DND-41 (cell line): ENCODE results near the gene RNF5.
A peak's percentile ranks its signal among the peaks of the same experiment; 100 is the strongest.

Source experiments
- ATAC-seq: fragments of 200-7000 bp; cut with Tn5 transposase; 3 replicates; pipeline ENCODE4 v1.9.1; 2021; ENCODE audit warnings: low read depth; ENCODE audit not compliant: insufficient read depth
- DNase-seq: peaks from one replicate; pipeline ENCODE4 v3.0.0-alpha.2; 2020
- H2AFZ ChIP-seq: 2 replicates; pipeline ENCODE4 v1.6.0; 2012; ENCODE audit warnings: low read depth, low read length
- H3K27ac ChIP-seq: 2 replicates; pipeline ENCODE4 v1.5.1; 2012; ENCODE audit warnings: low read length, inconsistent platforms
- H3K27me3 ChIP-seq: fragments of 200-600 bp; sonication (generic); 2 replicates; pipeline ENCODE4 v1.6.0; 2012; ENCODE audit warnings: low read length, mild to moderate bottlenecking, inconsistent platforms; ENCODE audit not compliant: insufficient read depth, poor library complexity
- H3K36me3 ChIP-seq: 2 replicates; pipeline ENCODE4 v1.5.1; 2012; ENCODE audit warnings: low read length, inconsistent platforms; ENCODE audit not compliant: insufficient read depth
- H3K4me1 ChIP-seq: 2 replicates; pipeline ENCODE4 v1.5.1; 2012; ENCODE audit warnings: mild to moderate bottlenecking, low read length; ENCODE audit not compliant: insufficient read depth
- H3K4me2 ChIP-seq: 2 replicates; pipeline ENCODE4 v1.6.0; 2012; ENCODE audit warnings: mild to moderate bottlenecking, moderate library complexity, low read length, inconsistent platforms; ENCODE audit not compliant: insufficient read depth
- H3K4me3 ChIP-seq, 2 experiments: fragments of 200-600 bp in 1 of 2; shearing (Covaris generic) in 1 of 2; 2 replicates each; pipeline ENCODE4 v1.5.1; 2012 to 2016; ENCODE audit warnings: inconsistent platforms in 2 of 2, low read length in 2 of 2, mild to moderate bottlenecking in 2 of 2, low read depth in 1 of 2, moderate library complexity in 1 of 2
- H3K79me2 ChIP-seq: 2 replicates; pipeline ENCODE4 v1.6.0; 2012; ENCODE audit warnings: low read length, inconsistent platforms; ENCODE audit not compliant: insufficient read depth
- H3K9ac ChIP-seq: 2 replicates; pipeline ENCODE4 v1.6.0; 2012; ENCODE audit warnings: low read depth, mild to moderate bottlenecking, inconsistent platforms, low read length, moderate library complexity
- H3K9me3 ChIP-seq: 2 replicates; pipeline ENCODE4 v1.5.1; 2012; ENCODE audit warnings: low read length, moderate library complexity, mild to moderate bottlenecking, inconsistent platforms; ENCODE audit not compliant: insufficient read depth, severe bottlenecking
- H4K20me1 ChIP-seq: 2 replicates; pipeline ENCODE4 v1.6.0; 2012; ENCODE audit warnings: low read length; ENCODE audit not compliant: insufficient read depth
- EZH2 ChIP-seq: IDR thresholded peaks from 3 replicates; pipeline ENCODE4 v1.6.1; 2012; ENCODE audit warnings: borderline replicate concordance, low read depth, mild to moderate bottlenecking, moderate library complexity, low read length, inconsistent platforms; ENCODE audit not compliant: severe bottlenecking
- TF ChIP-seq, protein P1 (sequence below): IDR thresholded peaks from 2 replicates; pipeline ENCODE4 v1.5.1; 2012; ENCODE audit warnings: borderline replicate concordance, low read length, moderate library complexity, mild to moderate bottlenecking; ENCODE audit not compliant: poor library complexity, severe bottlenecking; ENCODE audit errors: extremely low read depth

RNF5 gene

DNA sequence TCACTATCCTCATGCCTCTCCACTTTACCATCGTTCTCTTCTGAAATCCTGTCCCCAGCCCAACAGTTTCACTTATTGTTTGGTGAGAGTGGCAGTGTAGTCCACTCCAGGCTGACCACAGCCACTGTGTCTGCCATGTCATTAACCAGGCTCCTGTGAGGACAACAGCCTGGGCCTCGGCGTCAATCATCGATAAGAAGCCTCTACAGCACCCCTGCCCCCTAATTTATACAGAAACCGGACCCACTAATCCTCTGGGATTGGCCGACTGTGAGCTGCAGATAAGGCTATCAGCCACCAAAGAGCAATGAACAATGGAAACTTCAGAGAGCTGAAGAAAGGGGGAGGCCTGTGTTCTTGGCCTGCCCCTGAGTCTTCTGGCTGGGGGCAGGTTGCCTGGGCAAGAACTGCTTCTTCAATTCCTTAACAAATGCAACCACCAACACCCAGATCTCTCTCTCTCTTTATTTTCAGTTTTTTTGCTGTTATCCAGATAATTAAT, 10.4 kb upstream of the RNF5 start:
- H4K20me1 ChIP-seq, result no peaks in the 10 kb centered on the region
- no peak for ATAC-seq
- DNase-seq, result no peak
- H3K27me3 ChIP-seq, result no peaks in the 10 kb centered on the region
- H3K9ac ChIP-seq, result no peak overlapping the region
- no peak overlapping the region for H3K4me2 ChIP-seq
- H3K4me3 ChIP-seq, result no peak overlapping the region
- no peaks in the 10 kb centered on the region for H3K9me3 ChIP-seq
- H3K4me1 ChIP-seq, result no peaks in the 10 kb centered on the region
- no peak overlapping the region for H3K27ac ChIP-seq
- no peak overlapping the region for H2AFZ ChIP-seq
- no peaks in the 10 kb centered on the region for H3K79me2 ChIP-seq
- no peak for TF ChIP-seq EZH2
- TF ChIP-seq, protein P1, sequence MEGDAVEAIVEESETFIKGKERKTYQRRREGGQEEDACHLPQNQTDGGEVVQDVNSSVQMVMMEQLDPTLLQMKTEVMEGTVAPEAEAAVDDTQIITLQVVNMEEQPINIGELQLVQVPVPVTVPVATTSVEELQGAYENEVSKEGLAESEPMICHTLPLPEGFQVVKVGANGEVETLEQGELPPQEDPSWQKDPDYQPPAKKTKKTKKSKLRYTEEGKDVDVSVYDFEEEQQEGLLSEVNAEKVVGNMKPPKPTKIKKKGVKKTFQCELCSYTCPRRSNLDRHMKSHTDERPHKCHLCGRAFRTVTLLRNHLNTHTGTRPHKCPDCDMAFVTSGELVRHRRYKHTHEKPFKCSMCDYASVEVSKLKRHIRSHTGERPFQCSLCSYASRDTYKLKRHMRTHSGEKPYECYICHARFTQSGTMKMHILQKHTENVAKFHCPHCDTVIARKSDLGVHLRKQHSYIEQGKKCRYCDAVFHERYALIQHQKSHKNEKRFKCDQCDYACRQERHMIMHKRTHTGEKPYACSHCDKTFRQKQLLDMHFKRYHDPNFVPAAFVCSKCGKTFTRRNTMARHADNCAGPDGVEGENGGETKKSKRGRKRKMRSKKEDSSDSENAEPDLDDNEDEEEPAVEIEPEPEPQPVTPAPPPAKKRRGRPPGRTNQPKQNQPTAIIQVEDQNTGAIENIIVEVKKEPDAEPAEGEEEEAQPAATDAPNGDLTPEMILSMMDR, result no peak
- H3K36me3 ChIP-seq, result peaks cover 58% of the 10 kb centered on the region

DNA sequence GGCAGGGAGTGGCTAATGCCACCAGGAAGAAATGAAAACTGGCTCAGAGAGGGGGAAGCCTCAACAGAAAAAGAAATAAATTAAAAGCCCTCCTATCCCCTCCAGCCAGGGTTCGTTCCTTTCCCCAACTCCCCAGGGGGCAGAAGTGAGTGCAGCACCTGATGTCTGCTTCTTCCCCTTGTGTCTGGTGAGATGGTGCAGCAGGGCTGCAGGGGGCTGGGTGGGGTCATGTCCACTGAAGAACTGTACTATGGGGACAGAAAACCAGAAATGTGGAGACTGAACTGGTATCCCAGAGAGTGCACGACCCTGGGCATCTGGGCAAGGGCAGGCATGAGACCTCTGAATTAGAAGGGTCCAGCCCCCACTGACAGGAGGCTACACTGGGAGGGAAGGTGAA, 9.9 kb upstream of the RNF5 start:
- DNase-seq (no peak), ATAC-seq (no peak)
- no peaks in the 10 kb centered on the region for H3K79me2 ChIP-seq
- no peaks in the 10 kb centered on the region for H3K4me1 ChIP-seq
- no peaks in the 10 kb centered on the region for H3K27me3 ChIP-seq
- no peak overlapping the region for H2AFZ ChIP-seq
- H3K9ac ChIP-seq, result no peak overlapping the region
- peaks cover 57% of the 10 kb centered on the region for H3K36me3 ChIP-seq
- no peak overlapping the region for H3K4me2 ChIP-seq
- no peaks in the 10 kb centered on the region for H4K20me1 ChIP-seq
- no peak overlapping the region for H3K27ac ChIP-seq
- H3K4me3 ChIP-seq, result no peak overlapping the region
- TF ChIP-seq, protein P1, result no peak
- no peak for TF ChIP-seq EZH2
- no peaks in the 10 kb centered on the region for H3K9me3 ChIP-seq

DNA sequence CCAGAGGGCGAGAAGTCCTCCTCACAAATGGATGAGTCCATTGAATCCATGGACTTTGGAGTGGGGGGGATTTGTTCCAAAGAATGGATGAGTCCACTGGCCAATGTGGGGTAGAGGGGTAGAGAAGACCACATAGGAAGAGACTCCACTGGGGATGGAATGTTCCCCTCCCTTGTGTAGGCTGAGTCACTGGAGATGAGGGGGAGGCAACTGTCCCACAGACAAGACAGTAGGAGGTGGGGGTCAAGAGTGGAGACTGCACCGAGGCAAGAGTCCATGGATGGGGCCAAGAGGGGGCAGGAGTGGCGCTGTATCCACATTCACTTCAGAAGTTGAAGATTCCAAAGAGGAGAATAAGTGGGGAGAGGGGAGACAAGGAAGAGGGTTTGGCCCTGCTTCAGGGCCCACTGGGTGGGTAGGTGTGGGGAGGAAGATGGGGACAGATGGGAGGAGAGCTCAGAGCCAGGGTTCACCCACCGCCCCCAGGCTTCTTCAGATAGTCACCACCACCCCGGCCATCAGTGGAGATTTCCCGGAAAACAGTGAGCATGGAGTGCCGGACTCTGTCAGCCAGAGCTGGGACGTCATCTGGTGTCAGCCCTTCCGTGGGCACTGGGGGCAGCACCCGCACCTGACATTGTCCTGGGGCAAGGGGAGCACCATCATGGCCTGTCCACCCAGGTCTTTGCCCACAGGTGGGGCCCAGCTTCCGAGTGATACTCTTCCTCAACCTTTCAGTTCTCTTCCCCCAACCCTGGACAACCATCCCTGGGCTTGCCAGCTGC, 9.2 kb upstream of the RNF5 start:
- no peak overlapping the region for H3K27ac ChIP-seq
- peaks cover 3% of the 10 kb centered on the region; the same call in 1 of the 2 replicates for H3K79me2 ChIP-seq
- no peak overlapping the region for H3K9ac ChIP-seq
- 0 out of 3 replicates have a peak, but pooled peaks have one; percentile 31 for ATAC-seq
- H3K27me3 ChIP-seq, result no peaks in the 10 kb centered on the region
- no peak for DNase-seq
- H4K20me1 ChIP-seq, result no peaks in the 10 kb centered on the region
- no peaks in the 10 kb centered on the region for H3K9me3 ChIP-seq
- H3K4me1 ChIP-seq, result no peaks in the 10 kb centered on the region
- peaks cover 57% of the 10 kb centered on the region for H3K36me3 ChIP-seq
- TF ChIP-seq EZH2, result no peak
- TF ChIP-seq, protein P1, result peak; percentile 35
- H2AFZ ChIP-seq, result no peak overlapping the region
- no peak overlapping the region for H3K4me2 ChIP-seq
- no peak overlapping the region for H3K4me3 ChIP-seq
